SK-N-SH (cell line): ENCODE results near the gene EFNA3. TPM values are rescaled to one million over a fixed set of nuclear protein-coding genes. Genes with fewer than 3 reads are reported as not detected.

Experiments
- CTCF ChIA-PET: fragments of 300-600, 350-600 bp; formaldehyde crosslinking; extraction: SDS; loops from one replicate; lab custom pipeline; 2021; lab: Yijun Ruan, JAX
- POLR2A ChIA-PET: fragments of 350-600 bp; sonication (Branson Sonifier 250); formaldehyde crosslinking; extraction: SDS; loops from one replicate; lab custom pipeline; 2020; ENCODE audit warnings: antibody characterized with exemption, inconsistent platforms; lab: Yijun Ruan, JAX
- DNase-seq: peaks from one replicate; pipeline ENCODE4 v3.0.0; 2012
- H2AFZ ChIP-seq: fragments of 200-600 bp; sonication (generic); 2 replicates; pipeline ENCODE4 v1.8.1; 2016; ENCODE audit warnings: antibody characterized with exemption, mild to moderate bottlenecking, low read depth
- H3F3A ChIP-seq: fragments of 200-600 bp; sonication (generic); replicated peaks from 2 replicates; pipeline ENCODE3; 2016; ENCODE audit warnings: antibody characterized with exemption, mild to moderate bottlenecking; ENCODE audit not compliant: insufficient read depth
- H3K27ac ChIP-seq, 2 experiments: fragments of 200-500 bp in 1 of 2; fragments of 200-600 bp in 1 of 2; sonication (Bioruptor generic) in 1 of 2; sonication (generic), shearing (Covaris generic) in 1 of 2; 2 replicates each; pipeline versions ENCODE4 v1.5.1 to v1.6.1; 2014 to 2016; ENCODE audit warnings: low read depth in 2 of 2, inconsistent platforms in 1 of 2, low read length in 1 of 2, mild to moderate bottlenecking in 1 of 2, mixed read lengths in 1 of 2
- H3K27me3 ChIP-seq: fragments of 200-600 bp; sonication (generic), shearing (Covaris generic); 2 replicates; pipeline ENCODE4 v1.6.1; 2016; ENCODE audit warnings: mixed run types; ENCODE audit not compliant: insufficient read depth
- H3K36me3 ChIP-seq, 2 experiments: fragments of 200-500 bp in 1 of 2; fragments of 200-600 bp in 1 of 2; sonication (Bioruptor generic) in 1 of 2; sonication (generic) in 1 of 2; replicated peaks in 1 of 2; 2 replicates each; pipeline versions ENCODE3 to v1.5.1; 2014 to 2016; ENCODE audit warnings: low read length in 1 of 2, mild to moderate bottlenecking in 1 of 2; ENCODE audit not compliant: insufficient read depth in 2 of 2, control insufficient read depth in 1 of 2
- H3K4me1 ChIP-seq, 2 experiments: fragments of 200-500 bp in 1 of 2; fragments of 200-600 bp in 1 of 2; sonication (Bioruptor generic) in 1 of 2; sonication (generic), shearing (Covaris generic) in 1 of 2; 2 replicates each; pipeline versions ENCODE4 v1.5.1 to v1.6.1; 2014 to 2016; ENCODE audit warnings: low read depth in 1 of 2, low read length in 1 of 2, mixed run types in 1 of 2; ENCODE audit not compliant: insufficient read depth in 2 of 2, control insufficient read depth in 1 of 2
- H3K4me2 ChIP-seq: fragments of 200-600 bp; sonication (generic), shearing (Covaris generic); 2 replicates; pipeline ENCODE4 v1.6.1; 2017; ENCODE audit warnings: mixed run types
- H3K4me3 ChIP-seq, 2 experiments: fragments of 200-500 bp in 1 of 2; fragments of 200-600 bp in 1 of 2; sonication (Bioruptor generic) in 1 of 2; sonication (generic), shearing (Covaris generic) in 1 of 2; 2 replicates each; pipeline versions ENCODE4 v1.5.1 to v1.8.1; 2014 to 2016; ENCODE audit warnings: low read depth in 2 of 2, inconsistent platforms in 1 of 2, low read length in 1 of 2, mild to moderate bottlenecking in 1 of 2, mixed read lengths in 1 of 2, moderate library complexity in 1 of 2
- H3K79me2 ChIP-seq: fragments of 200-600 bp; sonication (generic); 2 replicates; pipeline ENCODE4 v1.8.1; 2017; ENCODE audit warnings: mild to moderate bottlenecking; ENCODE audit not compliant: insufficient read depth
- H3K9ac ChIP-seq: fragments of 200-600 bp; sonication (generic); 2 replicates; pipeline ENCODE4 v1.6.1; 2017; ENCODE audit warnings: mixed run types
- H3K9me2 ChIP-seq: fragments of 200-600 bp; sonication (generic); 2 replicates; pipeline ENCODE4 v1.6.1; 2017; ENCODE audit warnings: mixed run types
- H3K9me3 ChIP-seq: fragments of 200-600 bp; sonication (generic); 2 replicates; pipeline ENCODE4 v1.6.1; 2017; ENCODE audit warnings: mixed run types, mild to moderate bottlenecking, moderate library complexity
- H4K20me1 ChIP-seq: fragments of 200-600 bp; sonication (generic); 2 replicates; pipeline ENCODE4 v1.6.1; 2017; ENCODE audit warnings: mild to moderate bottlenecking, mixed run types; ENCODE audit not compliant: insufficient read depth
- CTCF ChIP-seq: fragments of 200-600 bp; sonication (generic); IDR thresholded peaks from 2 replicates; pipeline ENCODE4 v1.6.1; 2017; ENCODE audit warnings: antibody characterized with exemption, mild to moderate bottlenecking, moderate library complexity
- ELF1 ChIP-seq: IDR thresholded peaks from 2 replicates; pipeline ENCODE4 v1.4.0; 2012
- EP300 ChIP-seq, 2 experiments: IDR thresholded peaks; 2 replicates each; pipeline versions ENCODE4 v1.4.0 to v1.6.1; 2012; ENCODE audit warnings: borderline replicate concordance in 1 of 2, low read depth in 1 of 2, low read length in 1 of 2
- EZH2phosphoT487 ChIP-seq: fragments of 200-600 bp; sonication (generic); IDR thresholded peaks from 2 replicates; pipeline ENCODE4 v1.6.1; 2017; ENCODE audit warnings: low read depth, mixed run types, mild to moderate bottlenecking, antibody characterized with exemption, moderate library complexity, borderline replicate concordance
- FOSL2 ChIP-seq: IDR thresholded peaks from 2 replicates; pipeline ENCODE4 v1.4.0; 2012; ENCODE audit warnings: low read depth, mild to moderate bottlenecking, moderate library complexity, borderline replicate concordance
- FOXJ3 ChIP-seq: sonication (generic); formaldehyde crosslinking; IDR thresholded peaks from 2 replicates; pipeline ENCODE4 v1.5.1; 2020; ENCODE audit warnings: mild to moderate bottlenecking, missing genetic modification reagents
- GATA2 ChIP-seq: sonication (generic); formaldehyde crosslinking; IDR thresholded peaks from 2 replicates; pipeline ENCODE4 v1.5.0; 2020; ENCODE audit warnings: mild to moderate bottlenecking, missing genetic modification reagents
- MEF2A ChIP-seq: IDR thresholded peaks from 2 replicates; pipeline ENCODE4 v1.4.0; 2012; ENCODE audit warnings: low read depth, borderline replicate concordance
- NFIC ChIP-seq: IDR thresholded peaks from 2 replicates; pipeline ENCODE4 v1.4.0; 2012; ENCODE audit warnings: borderline replicate concordance
- RAD21 ChIP-seq: IDR thresholded peaks from 2 replicates; pipeline ENCODE4 v1.6.1; 2012; ENCODE audit warnings: mild to moderate bottlenecking, low read length
- RFX5 ChIP-seq: IDR thresholded peaks from 2 replicates; pipeline ENCODE4 v1.6.1; 2012; ENCODE audit warnings: mild to moderate bottlenecking, improper control_type of control experiment, low read length
- RXRA ChIP-seq: IDR thresholded peaks from 2 replicates; pipeline ENCODE4 v1.4.0; 2012; ENCODE audit warnings: low read depth, mild to moderate bottlenecking, borderline replicate concordance
- SIN3A ChIP-seq: IDR thresholded peaks from 2 replicates; pipeline ENCODE4 v1.6.1; 2012; ENCODE audit warnings: low read depth, mild to moderate bottlenecking, low read length, moderate library complexity, borderline replicate concordance
- TAF1 ChIP-seq: IDR thresholded peaks from 2 replicates; pipeline ENCODE4 v1.6.1; 2012; ENCODE audit warnings: low read depth, mild to moderate bottlenecking, low read length, moderate library complexity, borderline replicate concordance
- TEAD4 ChIP-seq: IDR thresholded peaks from 2 replicates; pipeline ENCODE4 v1.4.0; 2012; ENCODE audit warnings: mild to moderate bottlenecking, borderline replicate concordance; ENCODE audit not compliant: insufficient read depth
- WGBS: methylation state at CpG from one replicate; pipeline ENCODE4 v1.1.6; 2017; ENCODE audit warnings: low lambda C conversion rate; 5-methylcytosine and 5-hydroxymethylcytosine counted together
- polyA plus RNA-seq, 3 experiments: library from polyadenylated mRNA; depleted of rRNA; stranded (reverse); fragments of >200 nt; gene quantifications; 2 replicates each; pipeline ENCODE4 v1.2.3, GENCODE V29; 2012
- TF ChIP-seq, protein P1 (sequence below): fragments of 150-350 bp; IDR thresholded peaks from 2 replicates; pipeline ENCODE4 v1.6.1; 2016; ENCODE audit warnings: mild to moderate bottlenecking, low read depth, low read length
- TF ChIP-seq, protein P2 (sequence below): IDR thresholded peaks from 2 replicates; pipeline ENCODE4; 2012
- TF ChIP-seq, protein P3 (sequence below): IDR thresholded peaks from 2 replicates; pipeline ENCODE4 v1.4.0; 2012; ENCODE audit warnings: low read depth, borderline replicate concordance

The EFNA3 gene
- polyA plus RNA-seq, 1 of the 3 experiments (the other 2 are of a cell fraction): 6.0 TPM

DNA sequence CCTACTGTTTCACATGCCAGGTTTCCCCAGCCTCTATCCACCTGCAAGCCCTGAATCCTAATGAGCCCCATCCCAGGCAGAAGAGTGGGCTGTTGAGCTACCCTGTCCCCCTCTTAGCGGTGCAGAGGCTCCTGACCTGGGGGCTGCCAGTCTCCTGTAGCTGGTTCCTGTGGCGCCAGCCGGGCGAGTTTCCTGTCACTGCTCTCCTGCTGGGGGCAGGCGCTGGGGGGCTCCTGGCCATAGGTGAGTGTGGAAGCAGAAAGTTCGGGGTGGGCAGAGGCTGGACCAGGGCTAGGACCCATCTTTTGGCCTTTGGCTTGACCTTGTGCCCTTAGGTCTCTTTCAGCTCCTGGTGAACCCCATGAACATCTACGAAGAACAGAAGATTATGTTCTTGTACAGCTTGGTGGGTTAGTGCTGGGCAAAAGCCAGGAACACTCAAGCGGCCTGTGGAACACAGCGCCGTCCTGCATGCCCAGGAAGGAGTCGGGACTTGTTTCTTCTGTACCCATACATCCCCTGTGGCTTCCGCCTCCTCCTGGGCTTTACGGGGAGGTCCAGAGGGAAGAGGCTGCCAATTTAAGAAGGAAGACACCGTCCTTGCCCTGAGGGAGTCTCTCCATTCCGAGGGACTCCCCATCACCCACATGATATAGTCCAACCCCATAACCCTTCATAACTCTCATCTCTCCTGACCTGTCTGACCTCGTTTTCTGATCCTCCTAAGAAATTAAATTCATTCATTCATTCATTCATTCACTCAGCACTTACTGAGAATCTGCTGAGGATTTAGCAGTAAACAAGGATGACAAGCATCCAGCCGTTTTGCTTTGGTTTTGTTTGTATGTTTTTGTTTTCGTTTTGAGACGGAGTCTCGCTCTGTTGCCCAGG lies 44.1 kb upstream of the EFNA3 start (continued):
- TF ChIP-seq CTCF (no peak), SIN3A (no peak), TAF1 (no peak), NFIC (no peak), MEF2A (no peak), RAD21 (no peak), TEAD4 (no peak), FOSL2 (no peak)
- TF ChIP-seq, protein P1, sequence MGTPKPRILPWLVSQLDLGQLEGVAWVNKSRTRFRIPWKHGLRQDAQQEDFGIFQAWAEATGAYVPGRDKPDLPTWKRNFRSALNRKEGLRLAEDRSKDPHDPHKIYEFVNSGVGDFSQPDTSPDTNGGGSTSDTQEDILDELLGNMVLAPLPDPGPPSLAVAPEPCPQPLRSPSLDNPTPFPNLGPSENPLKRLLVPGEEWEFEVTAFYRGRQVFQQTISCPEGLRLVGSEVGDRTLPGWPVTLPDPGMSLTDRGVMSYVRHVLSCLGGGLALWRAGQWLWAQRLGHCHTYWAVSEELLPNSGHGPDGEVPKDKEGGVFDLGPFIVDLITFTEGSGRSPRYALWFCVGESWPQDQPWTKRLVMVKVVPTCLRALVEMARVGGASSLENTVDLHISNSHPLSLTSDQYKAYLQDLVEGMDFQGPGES: no peak

DNA sequence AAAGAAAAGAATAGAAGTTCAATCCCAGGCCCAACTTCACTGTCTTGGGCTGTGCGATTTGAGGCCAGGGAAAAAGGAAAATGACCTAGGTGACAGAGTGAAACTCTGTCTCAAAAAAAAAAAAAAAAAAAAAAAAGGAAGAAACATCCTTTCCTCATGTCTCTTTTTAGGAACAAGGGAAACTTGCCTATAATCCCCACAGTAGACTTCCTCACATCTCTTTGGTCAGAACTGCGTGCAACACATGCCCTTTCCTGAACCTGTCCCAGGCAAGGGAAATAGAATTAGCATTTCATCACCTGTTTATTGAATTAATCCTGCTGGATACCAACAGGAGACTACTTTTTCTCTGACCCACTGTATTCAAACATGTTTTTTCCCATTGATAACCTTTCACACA lies 42.7 kb upstream of the EFNA3 start:
- H3K4me2 ChIP-seq: no peak overlapping the region
- no peaks in the 10 kb centered on the region for H3K36me3 ChIP-seq
- H3K4me3 ChIP-seq: no peak overlapping the region
- H2AFZ ChIP-seq: no peak overlapping the region
- no peaks in the 10 kb centered on the region for H3K79me2 ChIP-seq
- TF ChIP-seq EP300 (IDR thresholded peaks at IDR 0.05; ENCODE audit: borderline replicate concordance in 1 of 2, low read depth in 1 of 2, low read length in 1 of 2) (no peak), RFX5 (no peak), ELF1 (no peak), GATA2 (CRISPR knock-in tag) (no peak), CTCF (no peak), FOXJ3 (CRISPR knock-in tag) (no peak), TAF1 (no peak), EZH2phosphoT487 (no peak), RXRA (no peak)
- TF ChIP-seq, protein P2, sequence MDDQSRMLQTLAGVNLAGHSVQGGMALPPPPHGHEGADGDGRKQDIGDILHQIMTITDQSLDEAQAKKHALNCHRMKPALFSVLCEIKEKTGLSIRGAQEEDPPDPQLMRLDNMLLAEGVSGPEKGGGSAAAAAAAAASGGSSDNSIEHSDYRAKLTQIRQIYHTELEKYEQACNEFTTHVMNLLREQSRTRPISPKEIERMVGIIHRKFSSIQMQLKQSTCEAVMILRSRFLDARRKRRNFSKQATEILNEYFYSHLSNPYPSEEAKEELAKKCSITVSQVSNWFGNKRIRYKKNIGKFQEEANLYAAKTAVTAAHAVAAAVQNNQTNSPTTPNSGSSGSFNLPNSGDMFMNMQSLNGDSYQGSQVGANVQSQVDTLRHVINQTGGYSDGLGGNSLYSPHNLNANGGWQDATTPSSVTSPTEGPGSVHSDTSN: no peak
- TF ChIP-seq, protein P3, sequence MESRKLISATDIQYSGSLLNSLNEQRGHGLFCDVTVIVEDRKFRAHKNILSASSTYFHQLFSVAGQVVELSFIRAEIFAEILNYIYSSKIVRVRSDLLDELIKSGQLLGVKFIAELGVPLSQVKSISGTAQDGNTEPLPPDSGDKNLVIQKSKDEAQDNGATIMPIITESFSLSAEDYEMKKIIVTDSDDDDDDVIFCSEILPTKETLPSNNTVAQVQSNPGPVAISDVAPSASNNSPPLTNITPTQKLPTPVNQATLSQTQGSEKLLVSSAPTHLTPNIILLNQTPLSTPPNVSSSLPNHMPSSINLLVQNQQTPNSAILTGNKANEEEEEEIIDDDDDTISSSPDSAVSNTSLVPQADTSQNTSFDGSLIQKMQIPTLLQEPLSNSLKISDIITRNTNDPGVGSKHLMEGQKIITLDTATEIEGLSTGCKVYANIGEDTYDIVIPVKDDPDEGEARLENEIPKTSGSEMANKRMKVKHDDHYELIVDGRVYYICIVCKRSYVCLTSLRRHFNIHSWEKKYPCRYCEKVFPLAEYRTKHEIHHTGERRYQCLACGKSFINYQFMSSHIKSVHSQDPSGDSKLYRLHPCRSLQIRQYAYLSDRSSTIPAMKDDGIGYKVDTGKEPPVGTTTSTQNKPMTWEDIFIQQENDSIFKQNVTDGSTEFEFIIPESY: no peak
- no peak overlapping the region for H3K9ac ChIP-seq
- no peak overlapping the region for H3K27ac ChIP-seq
- H3K4me1 ChIP-seq: no peaks in the 10 kb centered on the region
- H3K9me2 ChIP-seq: no peaks in the 10 kb centered on the region
- DNase-seq: no peak
- ChIA-PET CTCF (interaction anchor here (1.4 to 26.0 kb wide), 5 partner anchors 9 to 31 kb away, joined by 3 to 573 read pairs (median 7); partner anchors contain the start of genes ADAM15, EFNA3 and EFNA4), POLR2A (no interaction called here)
- H3F3A ChIP-seq: no peaks in the 10 kb centered on the region
- H3K9me3 ChIP-seq: no peaks in the 10 kb centered on the region
- 93% methylated on average over 2 of the region's 2 CpGs for WGBS
- no peaks in the 10 kb centered on the region for H4K20me1 ChIP-seq
- H3K27me3 ChIP-seq: no peaks in the 10 kb centered on the region
